Ovary (tissue), 9 donors: ENCODE measurements around the gene ZCCHC3. TPM values are rescaled to one million over a fixed set of nuclear protein-coding genes. Genes with fewer than 3 reads are reported as not detected.

Experiments used
- DNase-seq, 5 donors: peaks; one replicate each; pipeline ENCODE4 v3.0.0-alpha.2; 2019 to 2020
- H3K27ac ChIP-seq, 2 donors: fragments of 200-600 bp; one replicate each; pipeline versions ENCODE4 v1.5.1 to v1.8.0; 2019 to 2022
- H3K27me3 ChIP-seq: fragments of 200-600 bp; one replicate; pipeline ENCODE4 v1.8.0; 2022
- H3K36me3 ChIP-seq: fragments of 200-600 bp; sonication (generic); one replicate; pipeline ENCODE4 v1.5.1; 2019
- H3K4me1 ChIP-seq: one replicate; pipeline ENCODE4 v1.8.1; 2013; ENCODE audit warnings: mild to moderate bottlenecking, moderate library complexity; ENCODE audit not compliant: insufficient read depth
- H3K4me3 ChIP-seq: fragments of 200-600 bp; sonication (generic); one replicate; pipeline ENCODE4 v1.5.1; 2017
- H3K9me3 ChIP-seq, 2 donors: fragments of 200-600 bp in 1 of 2; sonication (generic) in 1 of 2; one replicate each; pipeline versions ENCODE4 v1.5.1 to v1.8.1; 2013 to 2019; ENCODE audit warnings: mild to moderate bottlenecking in 1 of 2, moderate library complexity in 1 of 2
- EP300 ChIP-seq: sonication (generic); formaldehyde crosslinking; IDR thresholded peaks from one replicate; pipeline ENCODE4 v1.6.1; 2017; ENCODE audit warnings: antibody characterized with exemption
- POLR2A ChIP-seq: fragments of 450-650 bp; IDR thresholded peaks from one replicate; pipeline ENCODE4 v1.6.1; 2017; ENCODE audit warnings: antibody characterized with exemption, mild to moderate bottlenecking, moderate library complexity
- WGBS, 3 donors: extraction: QIAGEN DNeasy Blood & Tissue Kit in 1 of 3; methylation state at CpG; one replicate each; pipeline versions ENCODE4 v1.1.5 to v1.1.7; 2013 to 2017; 5-methylcytosine and 5-hydroxymethylcytosine counted together
- intact Hi-C, 4 donors: fragments of 100-400 bp; cut with DNase I; formaldehyde crosslinking; loops; one replicate each; pipeline versions ENCODE4 v1.11.0 to v1.15.1; 2022 to 2023
- polyA plus RNA-seq, 2 donors: library from polyadenylated mRNA; stranded (reverse); fragments of 200-250 nt in 1 of 2; fragments of 350-450 nt in 1 of 2; fragmentation: Illumina TruSeq in 1 of 2; extraction: RNeasy Lipid Tissue Mini Kit (QIAGEN cat#74804) in 1 of 2; gene quantifications; one replicate each; pipeline ENCODE4 v1.2.3, GENCODE V29; 2013 to 2014
- total RNA-seq, 7 donors: library from RNA; depleted of rRNA in 2 of 7; stranded (reverse); fragments of >200 nt in 2 of 7; fragmentation: NEBNext Ultra II Directional in 3 of 7; extraction: Animal tissue kit (Norgen Biotek cat#: 25700) in 3 of 7; gene quantifications; one replicate each; pipeline versions ENCODE4 v1.1.0 to v1.2.4, GENCODE V29; 2016 to 2023
- TF ChIP-seq, protein P1 (sequence below), 3 donors: fragments of 450-650 bp in 2 of 3; fragments of 200-600 bp in 1 of 3; IDR thresholded peaks; one replicate each; pipeline versions ENCODE4 v1.5.1 to v1.8.0; 2016 to 2022; ENCODE audit warnings: antibody characterized with exemption in 3 of 3, mild to moderate bottlenecking in 1 of 3
- donor health status: DM: no; HTN: no; CAD: no; lungs with moderate emphysema.
- donor health status: DM: no; HTN: no; CAD: no.
- donor health status: Bipolar disorder and iron deficiency.
- donor health status: DM: yes; HTN: yes; CAD: no.
- donor health status: DM: no; HTN: no; CAD: no.
- donor health status: DM: yes; HTN: yes; CAD: no.

Gene ZCCHC3
- total and polyA plus RNA-seq, 9 donors: 13.6 to 28.1 (median 23.1) TPM

GRCh38 chr20:257419-257818 is 40.0 kb upstream of the ZCCHC3 start, which contains the start of gene DEFB132:
DEFB132 (plus strand) TSS chr20:257724; CDS start chr20:257779, 55 bp downstream.
- H3K36me3 ChIP-seq: no peaks in the 10 kb centered on the region
- no peaks in the 10 kb centered on the region for H3K27me3 ChIP-seq
- H3K9me3 ChIP-seq: no peaks in the 10 kb centered on the region
- no peak within 1 kb of the TSS for H3K4me3 ChIP-seq
- H3K27ac ChIP-seq: no peak within 1 kb of the TSS
- whole genome bisulfite sequencing, 3 donors: 70 to 82% (median 71%) methylated on average over 7 of the region's 7 CpGs
- DNase-seq: no peak
- TF ChIP-seq, protein P1, sequence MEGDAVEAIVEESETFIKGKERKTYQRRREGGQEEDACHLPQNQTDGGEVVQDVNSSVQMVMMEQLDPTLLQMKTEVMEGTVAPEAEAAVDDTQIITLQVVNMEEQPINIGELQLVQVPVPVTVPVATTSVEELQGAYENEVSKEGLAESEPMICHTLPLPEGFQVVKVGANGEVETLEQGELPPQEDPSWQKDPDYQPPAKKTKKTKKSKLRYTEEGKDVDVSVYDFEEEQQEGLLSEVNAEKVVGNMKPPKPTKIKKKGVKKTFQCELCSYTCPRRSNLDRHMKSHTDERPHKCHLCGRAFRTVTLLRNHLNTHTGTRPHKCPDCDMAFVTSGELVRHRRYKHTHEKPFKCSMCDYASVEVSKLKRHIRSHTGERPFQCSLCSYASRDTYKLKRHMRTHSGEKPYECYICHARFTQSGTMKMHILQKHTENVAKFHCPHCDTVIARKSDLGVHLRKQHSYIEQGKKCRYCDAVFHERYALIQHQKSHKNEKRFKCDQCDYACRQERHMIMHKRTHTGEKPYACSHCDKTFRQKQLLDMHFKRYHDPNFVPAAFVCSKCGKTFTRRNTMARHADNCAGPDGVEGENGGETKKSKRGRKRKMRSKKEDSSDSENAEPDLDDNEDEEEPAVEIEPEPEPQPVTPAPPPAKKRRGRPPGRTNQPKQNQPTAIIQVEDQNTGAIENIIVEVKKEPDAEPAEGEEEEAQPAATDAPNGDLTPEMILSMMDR (IDR thresholded peaks at IDR 0.05): no peak
- no peak for TF ChIP-seq EP300
- TF ChIP-seq POLR2A: no peak
- intact Hi-C loops: no loop called here
- no peaks in the 10 kb centered on the region for H3K4me1 ChIP-seq

- Histone ChIP-seq H3K9me3 (no peaks in the 10 kb centered on the region), H3K36me3 (no peaks in the 10 kb centered on the region), H3K27ac (no peak overlapping the region), H3K4me3 (no peak overlapping the region), H3K4me1 (no peaks in the 10 kb centered on the region), H3K27me3 (no peaks in the 10 kb centered on the region)
- WGBS, 3 donors: 45 to 65% (median 65%) methylated on average over 4 of the region's 4 CpGs
- DNase-seq: no peak
- TF ChIP-seq POLR2A: no peak
- no peak for TF ChIP-seq EP300
- TF ChIP-seq, protein P1 (IDR thresholded peaks at IDR 0.05): no peak
- intact Hi-C loops: no loop called here
Observed at GRCh38 chr20:258269-258858, 39.0 kb upstream of the ZCCHC3 start.

DNA sequence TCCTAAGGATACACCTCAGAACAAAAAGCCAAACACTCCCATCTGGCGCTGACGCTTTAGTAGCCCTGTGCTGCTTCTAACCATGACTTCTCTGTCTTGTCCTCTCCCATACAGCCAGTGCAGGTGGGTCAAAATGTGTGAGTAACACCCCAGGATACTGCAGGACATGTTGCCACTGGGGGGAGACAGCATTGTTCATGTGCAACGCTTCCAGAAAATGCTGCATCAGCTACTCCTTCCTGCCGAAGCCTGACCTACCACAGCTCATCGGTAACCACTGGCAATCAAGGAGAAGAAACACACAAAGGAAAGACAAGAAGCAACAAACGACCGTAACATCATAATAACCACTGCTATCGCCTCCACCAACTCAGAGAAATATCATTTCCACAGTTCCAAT is 38.4 kb upstream of the ZCCHC3 start:
- TF ChIP-seq, protein P1 (IDR thresholded peaks at IDR 0.05): no peak
- TF ChIP-seq EP300 (no peak), POLR2A (no peak)
- no peak overlapping the region for H3K4me3 ChIP-seq
- H3K36me3 ChIP-seq: no peaks in the 10 kb centered on the region
- H3K4me1 ChIP-seq: no peaks in the 10 kb centered on the region
- intact Hi-C loops: no loop called here
- H3K27ac ChIP-seq: no peak overlapping the region
- no peaks in the 10 kb centered on the region for H3K9me3 ChIP-seq
- H3K27me3 ChIP-seq: no peaks in the 10 kb centered on the region
- 35 to 43% (median 39%) methylated on average over 8 of the region's 8 CpGs for WGBS, 3 donors
- DNase-seq: no peak

DNA sequence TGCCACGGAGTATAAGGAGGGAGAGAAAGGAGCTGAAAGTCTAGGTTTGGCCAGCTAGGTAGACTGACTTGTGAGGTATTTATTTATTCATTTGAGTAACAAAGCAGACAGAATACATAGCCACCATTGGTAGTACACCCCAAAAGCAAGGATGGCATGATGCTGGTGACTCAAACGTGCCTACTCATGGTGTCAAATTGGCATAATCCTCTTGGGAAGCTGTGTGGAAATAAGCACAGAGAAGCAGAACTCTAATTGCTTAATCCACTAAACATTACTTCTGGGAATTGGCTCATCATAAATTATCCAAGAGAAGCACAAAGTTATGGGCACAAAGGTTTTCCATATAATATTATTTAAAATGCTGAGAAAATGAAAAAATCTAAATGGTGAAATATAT is 37.4 kb upstream of the ZCCHC3 start:
- TF ChIP-seq EP300 (no peak), POLR2A (no peak)
- TF ChIP-seq, protein P1 (IDR thresholded peaks at IDR 0.05): no peak
- H3K4me3 ChIP-seq: no peak overlapping the region
- WGBS, 3 donors: 55 to 71% (median 63%) methylated on average over 2 of the region's 2 CpGs
- intact Hi-C loops: loop anchor here in 1 of 4 donors (10.0 kb wide), 1 partner anchor 75 kb away; no protein-coding TSS in a partner anchor
- H3K27me3 ChIP-seq: no peaks in the 10 kb centered on the region
- H3K9me3 ChIP-seq: no peaks in the 10 kb centered on the region
- no peak overlapping the region for H3K27ac ChIP-seq
- H3K36me3 ChIP-seq: no peaks in the 10 kb centered on the region
- DNase-seq: no peak
- no peaks in the 10 kb centered on the region for H3K4me1 ChIP-seq
